GM12801 (cell line): Measurements from ENCODE around the gene LHFPL3.

Experiments used
- CTCF ChIP-seq: IDR thresholded peaks from one replicate; pipeline ENCODE4 v1.5.1; 2011; ENCODE audit warnings: control low read depth; ENCODE audit not compliant: insufficient read length; ENCODE audit errors: extremely low read depth

Gene LHFPL3

GRCh38 chr7:104328296-104328969 is at the start of gene LHFPL3:
Gene LHFPL3, plus strand, starts transcription at chr7:104328603.
- no peak for TF ChIP-seq CTCF

DNA sequence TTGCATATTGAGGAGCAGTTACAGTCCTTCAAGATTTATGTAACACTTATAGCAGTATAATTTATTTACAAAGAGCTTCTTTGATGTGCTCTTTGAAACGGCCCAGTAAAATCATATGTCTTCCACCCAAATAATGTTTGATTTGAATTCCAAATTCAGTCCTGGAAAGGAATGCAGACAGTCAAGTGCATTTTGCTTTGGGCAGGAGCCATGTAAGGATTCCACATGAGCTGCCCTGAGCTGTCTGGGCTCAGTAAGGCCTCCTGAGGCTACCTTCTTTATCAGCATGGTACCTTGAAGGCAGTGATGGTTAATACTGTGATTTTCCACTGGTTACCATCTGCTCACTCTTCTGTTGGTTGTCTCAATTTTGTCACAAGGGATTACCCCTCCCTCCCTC is 41.6 kb upstream of the LHFPL3 start:
- no peak for TF ChIP-seq CTCF

DNA sequence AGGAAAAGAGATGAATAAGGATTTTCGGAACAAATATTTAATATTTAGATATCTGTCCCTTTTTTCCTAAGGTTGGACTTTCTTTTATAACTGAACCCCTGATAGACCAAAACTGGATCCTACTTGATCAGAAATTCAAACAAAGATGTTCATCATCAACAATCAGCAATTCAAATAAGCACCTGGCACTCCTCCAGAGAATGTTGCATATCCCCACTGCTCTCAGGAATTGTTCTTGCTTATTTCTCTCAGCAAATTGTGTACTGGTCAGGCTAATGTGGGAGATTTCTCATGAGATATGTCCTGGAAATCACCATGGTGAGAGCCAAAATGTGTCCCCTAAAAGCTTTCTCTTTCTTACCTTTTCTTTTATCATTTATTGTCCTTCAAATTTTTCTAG is 40.3 kb upstream of the LHFPL3 start:
- TF ChIP-seq CTCF: no peak

- TF ChIP-seq CTCF: no peak
These were observed 34.1 kb upstream of the LHFPL3 start for GRCh38 chr7:104294291-104294690.

- TF ChIP-seq CTCF: no peak
These were observed 32.1 kb upstream of the LHFPL3 start for GRCh38 chr7:104296266-104296665.

DNA sequence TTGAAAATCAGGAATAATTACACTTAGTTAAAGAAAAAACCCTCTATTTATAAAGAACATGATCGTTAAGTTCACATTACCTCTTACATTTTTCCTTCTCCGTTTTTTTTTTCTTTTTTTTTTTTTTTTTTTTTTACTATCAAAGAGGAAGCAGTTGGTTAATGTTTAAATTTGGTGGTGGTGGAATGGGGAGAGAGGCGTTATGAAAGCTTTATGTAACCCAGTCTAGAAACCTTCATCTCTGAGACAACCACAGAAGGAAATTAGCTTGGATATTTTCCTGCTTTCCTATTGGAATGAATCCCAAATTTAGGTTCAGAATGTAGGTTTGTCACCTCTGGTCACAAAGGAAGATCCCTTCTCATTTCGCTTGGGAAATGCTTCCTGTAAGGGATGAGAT is 31.5 kb upstream of the LHFPL3 start:
- no peak for TF ChIP-seq CTCF

GRCh38 chr7:104299323-104299722 is 29.1 kb upstream of the LHFPL3 start:
- no peak for TF ChIP-seq CTCF

DNA sequence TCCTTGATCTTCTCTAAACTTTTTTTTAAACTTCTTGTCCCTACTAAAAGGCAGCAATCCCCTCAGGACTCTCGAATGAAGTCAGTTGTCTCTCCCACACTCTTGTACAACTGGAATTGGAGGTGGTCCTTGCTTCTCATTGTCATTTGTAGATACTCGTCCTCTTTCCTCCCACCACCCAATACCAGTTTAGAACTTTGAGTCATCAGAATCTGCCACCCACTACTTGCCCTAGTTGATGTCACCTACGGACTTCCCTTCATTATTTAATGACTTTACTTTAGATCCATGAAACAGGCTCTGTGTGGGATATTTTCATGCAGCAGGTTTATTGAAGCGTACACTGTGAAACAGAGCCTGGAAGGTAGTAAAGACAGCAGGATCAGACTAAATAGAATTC is 28.6 kb upstream of the LHFPL3 start:
- TF ChIP-seq CTCF: no peak
